Vagina (tissue), 2 donors: Measurements from ENCODE around the gene FZD8. TPM values are rescaled to one million over a fixed set of nuclear protein-coding genes. Genes with fewer than 3 reads are reported as not detected.

Experiments used
- DNase-seq, 2 donors: peaks; one replicate each; pipeline ENCODE4 v3.0.0-alpha.2; 2017; ENCODE audit errors: extremely low spot score in 2 of 2
- H3K27ac ChIP-seq: fragments of 200-600 bp; sonication (generic); one replicate; pipeline ENCODE4 v1.5.1; 2019
- H3K27me3 ChIP-seq: fragments of 200-600 bp; sonication (generic); one replicate; pipeline ENCODE4 v1.5.1; 2019
- H3K36me3 ChIP-seq, 2 donors: fragments of 200-600 bp; sonication (generic); one replicate each; pipeline ENCODE4 v1.5.1; 2017 to 2019
- H3K4me1 ChIP-seq: fragments of 200-600 bp; sonication (generic); one replicate; pipeline ENCODE4 v1.5.1; 2019
- H3K4me3 ChIP-seq, 2 donors: fragments of 200-600 bp; sonication (generic); 1 replicate in 1 of 2; 2 replicates in 1 of 2; pipeline ENCODE4 v1.5.1; 2016 to 2019
- H3K9me3 ChIP-seq: fragments of 200-600 bp; sonication (generic); one replicate; pipeline ENCODE4 v1.5.1; 2019
- CTCF ChIP-seq, 3 experiments: fragments of 450-650 bp in 2 of 3; fragments of 200-600 bp in 1 of 3; sonication (generic) in 1 of 3; IDR thresholded peaks; one replicate each; pipeline ENCODE4 v1.5.1; 2017 to 2019; ENCODE audit warnings: antibody characterized with exemption in 3 of 3, mild to moderate bottlenecking in 2 of 3, moderate library complexity in 2 of 3
- POLR2A ChIP-seq, 2 donors: fragments of 450-650 bp; IDR thresholded peaks; one replicate each; pipeline ENCODE4 v1.6.1; 2017; ENCODE audit warnings: antibody characterized with exemption in 2 of 2, mild to moderate bottlenecking in 2 of 2, moderate library complexity in 2 of 2
- POLR2AphosphoS5 ChIP-seq, 2 donors: sonication (generic); formaldehyde crosslinking; IDR thresholded peaks; one replicate each; pipeline ENCODE4 v1.9.0; 2017; ENCODE audit warnings: antibody characterized with exemption in 2 of 2, mild to moderate bottlenecking in 2 of 2, low read depth in 1 of 2; ENCODE audit not compliant: insufficient read depth in 1 of 2
- intact Hi-C: fragments of 100-400 bp; cut with DNase I; formaldehyde crosslinking; loops from one replicate; pipeline ENCODE4 v1.15.1; 2023
- total RNA-seq: library from RNA; depleted of rRNA; stranded (reverse); fragments of >200 nt; gene quantifications from one replicate; pipeline ENCODE4 v1.2.3, GENCODE V29; 2016

Gene FZD8
- total RNA-seq, 1 donor from 2014 or later, result 7.6 TPM

GRCh38 chr10:35613597-35614226, 28.4 kb downstream of the FZD8 start:
- no peak for TF ChIP-seq CTCF (IDR thresholded peaks at IDR 0.05)
- TF ChIP-seq POLR2AphosphoS5 (IDR thresholded peaks at IDR 0.05; ENCODE audit: insufficient read depth in 1 of 2, low read depth in 1 of 2), result no peak
- TF ChIP-seq POLR2A (IDR thresholded peaks at IDR 0.05), result no peak
- DNase-seq, result no peak
- Histone ChIP-seq H3K9me3 (no peaks in the 10 kb centered on the region), H3K27me3 (no peaks in the 10 kb centered on the region), H3K36me3 (no peaks in the 10 kb centered on the region), H3K4me1 (no peaks in the 10 kb centered on the region), H3K4me3 (no peak overlapping the region), H3K27ac (no peak overlapping the region)
- intact Hi-C loops, result no loop called here

GRCh38 chr10:35613107-35613440, 29.0 kb downstream of the FZD8 start:
- H3K9me3 ChIP-seq, result no peaks in the 10 kb centered on the region
- no peak for TF ChIP-seq POLR2A (IDR thresholded peaks at IDR 0.05)
- no peak for TF ChIP-seq CTCF (IDR thresholded peaks at IDR 0.05)
- intact Hi-C loops, result no loop called here
- no peaks in the 10 kb centered on the region for H3K36me3 ChIP-seq
- H3K4me1 ChIP-seq, result peaks cover 3% of the 10 kb centered on the region
- no peak for DNase-seq
- no peak overlapping the region for H3K27ac ChIP-seq
- no peak overlapping the region for H3K4me3 ChIP-seq
- no peaks in the 10 kb centered on the region for H3K27me3 ChIP-seq

GRCh38 chr10:35612385-35613106, 29.6 kb downstream of the FZD8 start:
- Histone ChIP-seq H3K27me3 (no peaks in the 10 kb centered on the region), H3K36me3 (no peaks in the 10 kb centered on the region), H3K4me3 (no peak overlapping the region), H3K9me3 (no peaks in the 10 kb centered on the region), H3K27ac (no peak overlapping the region), H3K4me1 (peaks cover 5% of the 10 kb centered on the region)
- intact Hi-C loops, result no loop called here
- no peak for DNase-seq
- TF ChIP-seq POLR2A (IDR thresholded peaks at IDR 0.05) (no peak), CTCF (IDR thresholded peaks at IDR 0.05) (no peak)

- no peak for DNase-seq
- no peak overlapping the region for H3K27ac ChIP-seq
- peaks cover 5% of the 10 kb centered on the region for H3K4me1 ChIP-seq
- TF ChIP-seq POLR2A (IDR thresholded peaks at IDR 0.05), result no peak
- no peak for TF ChIP-seq CTCF (IDR thresholded peaks at IDR 0.05)
- no peak for TF ChIP-seq POLR2AphosphoS5 (IDR thresholded peaks at IDR 0.05; ENCODE audit: insufficient read depth in 1 of 2, low read depth in 1 of 2)
- H3K27me3 ChIP-seq, result no peaks in the 10 kb centered on the region
- H3K9me3 ChIP-seq, result no peaks in the 10 kb centered on the region
- intact Hi-C loops, result no loop called here
- no peaks in the 10 kb centered on the region for H3K36me3 ChIP-seq
- H3K4me3 ChIP-seq, result no peak overlapping the region
Measured at GRCh38 chr10:35611750-35612149, 30.3 kb downstream of the FZD8 start.

- no peak for DNase-seq
- no peak for TF ChIP-seq POLR2A (IDR thresholded peaks at IDR 0.05)
- TF ChIP-seq CTCF (IDR thresholded peaks at IDR 0.05), result no peak
- TF ChIP-seq POLR2AphosphoS5 (IDR thresholded peaks at IDR 0.05; ENCODE audit: insufficient read depth in 1 of 2, low read depth in 1 of 2), result no peak
- Histone ChIP-seq H3K27me3 (no peaks in the 10 kb centered on the region), H3K9me3 (no peaks in the 10 kb centered on the region), H3K27ac (no peak overlapping the region), H3K36me3 (no peaks in the 10 kb centered on the region), H3K4me3 (peak overlapping the region; percentile 34 to 55), H3K4me1 (peaks cover 5% of the 10 kb centered on the region)
- intact Hi-C loops, result no loop called here
Measured at GRCh38 chr10:35608328-35608672, 33.8 kb downstream of the FZD8 start.
